Measurements from ENCODE around the gene IFT20. TPM values are rescaled to one million over a fixed set of nuclear protein-coding genes. Genes with fewer than 3 reads are reported as not detected.

The IFT20 gene
- total RNA-seq, 1 donor from 2014 or later: 63.7 TPM

DNA sequence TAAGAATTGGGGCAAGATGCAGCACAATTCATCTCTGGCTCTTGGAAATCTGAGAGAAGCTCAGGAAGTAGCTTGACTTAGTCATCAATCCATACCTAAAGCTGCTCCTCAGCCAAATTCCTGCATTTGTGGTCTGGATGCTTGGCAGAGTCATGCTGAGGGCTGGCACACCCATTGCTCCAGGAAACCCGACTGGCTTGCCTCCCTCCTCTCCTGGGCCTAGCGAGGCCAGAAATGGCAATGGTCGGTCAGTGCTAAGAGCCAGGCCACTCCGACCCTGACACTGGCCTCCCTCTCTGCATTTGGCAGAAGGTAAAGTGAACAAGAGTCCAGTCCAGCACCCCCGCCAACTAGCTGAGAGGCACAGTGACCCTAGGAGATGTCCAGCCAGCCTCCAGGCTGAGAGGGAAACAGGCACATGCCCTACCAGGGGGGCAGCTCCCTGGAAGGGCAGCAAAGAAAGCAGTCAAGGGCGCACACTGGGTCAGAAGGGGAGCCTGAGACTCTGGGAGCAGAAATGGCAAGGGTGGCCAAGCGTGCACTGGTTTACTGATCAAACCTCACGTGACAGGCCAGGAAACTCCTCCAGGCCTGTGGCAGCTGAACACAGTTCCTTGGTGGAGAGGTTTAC lies 12.1 kb upstream of the IFT20 start:
- TF ChIP-seq, protein P1, sequence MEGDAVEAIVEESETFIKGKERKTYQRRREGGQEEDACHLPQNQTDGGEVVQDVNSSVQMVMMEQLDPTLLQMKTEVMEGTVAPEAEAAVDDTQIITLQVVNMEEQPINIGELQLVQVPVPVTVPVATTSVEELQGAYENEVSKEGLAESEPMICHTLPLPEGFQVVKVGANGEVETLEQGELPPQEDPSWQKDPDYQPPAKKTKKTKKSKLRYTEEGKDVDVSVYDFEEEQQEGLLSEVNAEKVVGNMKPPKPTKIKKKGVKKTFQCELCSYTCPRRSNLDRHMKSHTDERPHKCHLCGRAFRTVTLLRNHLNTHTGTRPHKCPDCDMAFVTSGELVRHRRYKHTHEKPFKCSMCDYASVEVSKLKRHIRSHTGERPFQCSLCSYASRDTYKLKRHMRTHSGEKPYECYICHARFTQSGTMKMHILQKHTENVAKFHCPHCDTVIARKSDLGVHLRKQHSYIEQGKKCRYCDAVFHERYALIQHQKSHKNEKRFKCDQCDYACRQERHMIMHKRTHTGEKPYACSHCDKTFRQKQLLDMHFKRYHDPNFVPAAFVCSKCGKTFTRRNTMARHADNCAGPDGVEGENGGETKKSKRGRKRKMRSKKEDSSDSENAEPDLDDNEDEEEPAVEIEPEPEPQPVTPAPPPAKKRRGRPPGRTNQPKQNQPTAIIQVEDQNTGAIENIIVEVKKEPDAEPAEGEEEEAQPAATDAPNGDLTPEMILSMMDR (IDR thresholded peaks at IDR 0.05): no peak
- Mint-ChIP-seq H3K4me3 (ENCODE audit: unreplicated experiment) (no peak overlapping the region), H3K9me3 (ENCODE audit: low read depth) (no peaks in the 10 kb centered on the region), H3K27me3 (ENCODE audit: low read depth) (no peaks in the 10 kb centered on the region), H3K36me3 (ENCODE audit: low read depth) (peaks cover 35% of the 10 kb centered on the region), H3K4me1 (ENCODE audit: low read depth) (peaks cover 32% of the 10 kb centered on the region), H3K27ac (ENCODE audit: unreplicated experiment) (peak overlapping the region; percentile 92)
- no peak for DNase-seq (ENCODE audit: low spot score)

DNA sequence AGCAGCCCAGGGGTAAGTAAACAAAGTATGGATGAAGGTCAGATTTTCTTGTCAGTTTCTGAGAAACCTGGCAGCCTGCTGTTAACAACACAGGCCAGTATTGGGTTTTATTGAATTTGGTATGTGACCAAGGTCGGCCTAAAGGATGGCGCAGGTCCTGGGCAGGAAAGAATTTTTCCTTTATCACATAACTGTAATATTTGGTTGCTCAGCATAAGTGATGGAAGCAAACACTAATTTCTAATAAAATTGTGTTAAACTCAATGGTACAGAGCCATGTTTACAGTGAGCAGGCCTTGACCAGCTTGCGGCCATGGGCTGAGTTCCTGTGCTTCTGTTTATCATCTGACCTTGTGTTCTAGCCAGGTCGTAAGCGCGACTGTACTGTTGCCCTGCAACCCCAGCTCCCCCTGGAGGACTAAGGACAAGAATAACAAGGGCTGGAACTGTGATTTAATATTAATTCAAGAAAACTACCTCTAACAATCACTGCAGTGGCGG lies 11.5 kb upstream of the IFT20 start:
- TF ChIP-seq, protein P1 (IDR thresholded peaks at IDR 0.05): peak; percentile 60
- H3K9me3 Mint-ChIP-seq (ENCODE audit: low read depth): no peaks in the 10 kb centered on the region
- H3K27ac Mint-ChIP-seq (ENCODE audit: unreplicated experiment): peak overlapping the region; percentile 92
- H3K36me3 Mint-ChIP-seq (ENCODE audit: low read depth): peaks cover 35% of the 10 kb centered on the region
- H3K4me3 Mint-ChIP-seq (ENCODE audit: unreplicated experiment): no peak overlapping the region
- H3K4me1 Mint-ChIP-seq (ENCODE audit: low read depth): peaks cover 32% of the 10 kb centered on the region
- DNase-seq (ENCODE audit: low spot score): no peak
- no peaks in the 10 kb centered on the region for H3K27me3 Mint-ChIP-seq (ENCODE audit: low read depth)

DNA sequence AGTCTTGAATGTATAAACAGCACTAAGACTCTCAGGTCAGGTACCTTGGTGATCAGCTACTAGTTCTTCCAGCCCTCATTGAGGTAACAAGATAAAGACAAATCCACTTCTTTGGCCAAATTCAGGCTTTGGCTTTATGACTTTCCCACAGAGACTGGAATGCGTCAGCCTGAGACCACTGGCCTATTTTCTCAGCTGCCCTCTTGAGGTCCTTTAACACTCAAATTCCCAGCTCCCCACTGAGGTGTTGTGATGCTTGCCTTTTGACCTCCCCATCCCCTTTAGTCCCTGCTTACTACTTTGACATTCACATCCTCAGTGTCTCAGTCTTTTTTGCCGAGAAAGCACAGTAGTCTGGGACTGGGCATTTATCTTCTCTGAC lies 10.9 kb upstream of the IFT20 start:
- peaks cover 32% of the 10 kb centered on the region for H3K4me1 Mint-ChIP-seq (ENCODE audit: low read depth)
- no peak for DNase-seq (ENCODE audit: low spot score)
- H3K27me3 Mint-ChIP-seq (ENCODE audit: low read depth): no peaks in the 10 kb centered on the region
- H3K9me3 Mint-ChIP-seq (ENCODE audit: low read depth): no peaks in the 10 kb centered on the region
- H3K4me3 Mint-ChIP-seq (ENCODE audit: unreplicated experiment): no peak overlapping the region
- H3K36me3 Mint-ChIP-seq (ENCODE audit: low read depth): peaks cover 37% of the 10 kb centered on the region
- TF ChIP-seq, protein P1 (IDR thresholded peaks at IDR 0.05): no peak
- H3K27ac Mint-ChIP-seq (ENCODE audit: unreplicated experiment): peak overlapping the region; percentile 92

DNA sequence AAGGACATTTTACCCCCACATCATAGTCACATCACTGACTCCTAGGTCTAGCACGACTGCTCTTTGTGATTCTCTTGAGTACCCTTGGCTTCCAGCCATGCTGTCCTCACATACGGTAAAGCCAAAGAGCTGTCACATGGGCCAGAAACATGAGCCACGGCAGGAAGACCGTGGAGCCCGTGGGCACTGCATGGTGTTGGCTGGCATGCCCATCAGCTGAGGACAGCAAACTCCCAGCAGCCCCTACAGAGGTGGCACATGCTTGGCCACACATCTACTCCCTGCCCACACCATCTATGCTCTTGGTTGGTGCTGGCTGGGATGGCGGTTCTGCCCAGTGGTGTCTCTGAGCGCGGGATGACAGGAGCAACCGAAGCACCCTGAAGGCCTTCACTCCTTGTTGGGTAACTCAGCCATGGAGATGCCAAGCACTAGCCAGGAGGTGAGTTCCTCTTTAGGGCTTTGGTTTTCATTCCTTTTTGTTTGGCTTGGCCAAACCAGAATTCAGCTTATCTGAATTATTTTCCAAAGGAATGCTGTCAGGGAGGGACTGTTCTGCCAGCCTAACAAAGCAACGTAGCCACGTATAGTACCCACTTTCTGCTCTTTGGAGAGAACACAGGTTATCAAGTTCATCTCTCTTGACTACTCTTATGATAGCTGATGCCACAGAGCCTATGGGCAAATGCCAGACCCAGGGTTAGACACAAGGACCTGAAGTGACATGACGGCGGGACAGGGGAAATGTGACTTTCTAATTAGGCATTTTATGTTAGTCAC lies 10.3 kb upstream of the IFT20 start:
- TF ChIP-seq, protein P1 (IDR thresholded peaks at IDR 0.05): no peak
- DNase-seq (ENCODE audit: low spot score): no peak
- no peaks in the 10 kb centered on the region for H3K9me3 Mint-ChIP-seq (ENCODE audit: low read depth)
- H3K36me3 Mint-ChIP-seq (ENCODE audit: low read depth): peaks cover 33% of the 10 kb centered on the region
- no peak overlapping the region for H3K4me3 Mint-ChIP-seq (ENCODE audit: unreplicated experiment)
- H3K27me3 Mint-ChIP-seq (ENCODE audit: low read depth): no peaks in the 10 kb centered on the region
- peaks cover 32% of the 10 kb centered on the region for H3K4me1 Mint-ChIP-seq (ENCODE audit: low read depth)
- peak overlapping the region; percentile 92 for H3K27ac Mint-ChIP-seq (ENCODE audit: unreplicated experiment)

DNA sequence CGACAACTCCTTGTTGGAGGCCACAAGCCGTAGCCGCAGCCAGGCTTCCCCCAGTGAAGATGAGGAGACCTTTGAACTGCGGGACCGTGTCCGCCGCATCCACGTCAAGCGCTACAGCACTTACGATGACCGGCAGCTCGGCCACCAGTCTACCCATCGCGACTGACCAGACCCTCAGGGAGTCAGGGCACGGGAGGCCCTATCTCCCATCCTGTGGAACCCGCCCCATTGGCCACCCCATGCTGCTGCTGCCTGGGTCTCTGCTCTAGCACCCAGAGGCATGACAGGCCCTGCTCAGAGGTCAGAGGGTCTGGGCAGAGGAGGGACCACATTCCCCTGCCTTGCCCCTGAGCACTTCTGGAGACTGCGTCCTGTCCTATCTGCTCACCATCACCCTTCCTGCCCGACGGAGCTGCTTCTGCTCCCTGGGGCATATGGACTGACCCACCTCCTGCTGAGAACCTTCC lies 9.2 kb upstream of the IFT20 start:
- TF ChIP-seq, protein P1 (IDR thresholded peaks at IDR 0.05): no peak
- H3K4me1 Mint-ChIP-seq (ENCODE audit: low read depth): peaks cover 32% of the 10 kb centered on the region
- H3K4me3 Mint-ChIP-seq (ENCODE audit: unreplicated experiment): no peak overlapping the region
- H3K9me3 Mint-ChIP-seq (ENCODE audit: low read depth): no peaks in the 10 kb centered on the region
- H3K27me3 Mint-ChIP-seq (ENCODE audit: low read depth): no peaks in the 10 kb centered on the region
- peak overlapping the region; percentile 36 for H3K27ac Mint-ChIP-seq (ENCODE audit: unreplicated experiment)
- peaks cover 31% of the 10 kb centered on the region for H3K36me3 Mint-ChIP-seq (ENCODE audit: low read depth)
- no peak for DNase-seq (ENCODE audit: low spot score)

Measured in chondrocyte (in vitro differentiated cells).